K562 (cell line): ENCODE measurements around the gene UCP3. TPM values are rescaled to one million over a fixed set of nuclear protein-coding genes. Genes with fewer than 3 reads are reported as not detected.

Source experiments
- ARID4B ChIP-seq: sonication (generic); formaldehyde crosslinking; IDR thresholded peaks from 2 replicates; pipeline ENCODE4 v1.8.0; 2022; ENCODE audit warnings: mild to moderate bottlenecking, missing genetic modification reagents
- DDX20 ChIP-seq: fragments of 450-650 bp; IDR thresholded peaks from 2 replicates; pipeline ENCODE4 v1.6.1; 2016; ENCODE audit warnings: missing genetic modification characterization, low read depth, mild to moderate bottlenecking, missing compliant biosample characterization, moderate library complexity
- KDM5B ChIP-seq: fragments of 200-600 bp; sonication (generic); IDR thresholded peaks from 2 replicates; pipeline ENCODE4 v1.6.1; 2012; ENCODE audit warnings: low read depth, mild to moderate bottlenecking, moderate library complexity, low read length, control low read depth, inconsistent platforms; ENCODE audit not compliant: insufficient replicate concordance
- POLR2AphosphoS5 ChIP-seq: IDR thresholded peaks from 2 replicates; pipeline ENCODE4 v1.6.1; 2011; ENCODE audit warnings: mild to moderate bottlenecking, low read depth, low read length, moderate library complexity; ENCODE audit not compliant: control insufficient read depth, insufficient read depth
- SMARCB1 ChIP-seq: IDR thresholded peaks from 2 replicates; pipeline ENCODE4 v1.6.1; 2011; ENCODE audit warnings: improper control_type of control experiment, low read depth; ENCODE audit not compliant: insufficient read length
- SNRNP70 ChIP-seq: fragments of 200-400 bp; formaldehyde crosslinking; optimal IDR thresholded peaks from 2 replicates; pipeline ENCODE3; 2017; ENCODE audit warnings: low read depth, low read length
- SREBF1 ChIP-seq: fragments of 150-350 bp; IDR thresholded peaks from 2 replicates; pipeline ENCODE4 v1.6.1; 2014; ENCODE audit warnings: antibody characterized with exemption, low read depth, low read length, borderline replicate concordance
- THAP12 ChIP-seq: fragments of 250-450 bp; sonication (Bioruptor Pico); IDR thresholded peaks from 2 replicates; pipeline ENCODE4 v1.9.0; 2021; ENCODE audit warnings: mild to moderate bottlenecking, inconsistent platforms
- ZBTB1 ChIP-seq: sonication (generic); formaldehyde crosslinking; IDR thresholded peaks from 2 replicates; pipeline ENCODE4 v1.8.1; 2023; ENCODE audit warnings: missing genetic modification reagents, low read depth, mild to moderate bottlenecking, borderline replicate concordance
- ZBTB49 ChIP-seq: sonication (generic); formaldehyde crosslinking; IDR thresholded peaks from 2 replicates; pipeline ENCODE4 v1.8.0; 2022; ENCODE audit warnings: missing genetic modification reagents, mild to moderate bottlenecking, borderline replicate concordance
- ZBTB8A ChIP-seq: fragments of 450-650 bp; IDR thresholded peaks from 2 replicates; pipeline ENCODE4 v1.6.1; 2018; ENCODE audit warnings: mild to moderate bottlenecking, moderate library complexity; ENCODE audit not compliant: partially characterized antibody
- ZFPM2 ChIP-seq: fragments of 250-450 bp; sonication (Bioruptor Pico); IDR thresholded peaks from 2 replicates; pipeline ENCODE4 v1.5.1; 2022; ENCODE audit warnings: mild to moderate bottlenecking
- ZNF165 ChIP-seq: fragments of 250-450 bp; sonication (Bioruptor Pico); IDR thresholded peaks from 2 replicates; pipeline ENCODE4 v1.4.0; 2020; ENCODE audit warnings: borderline replicate concordance
- ZNF311 ChIP-seq: fragments of 250-450 bp; sonication (Bioruptor Pico); IDR thresholded peaks from 2 replicates; pipeline ENCODE4 v1.4.0; 2020; ENCODE audit warnings: mild to moderate bottlenecking, moderate library complexity
- ZNF431 ChIP-seq: sonication (generic); formaldehyde crosslinking; IDR thresholded peaks from 2 replicates; pipeline ENCODE4 v1.8.0; 2022; ENCODE audit warnings: mild to moderate bottlenecking, missing genetic modification reagents
- ZNF589 ChIP-seq: fragments of 200-800 bp; sonication (Bioruptor generic); IDR thresholded peaks from 2 replicates; pipeline ENCODE4 v1.6.1; 2016; ENCODE audit warnings: low read depth, missing genetic modification characterization, missing compliant biosample characterization
- polyA plus RNA-seq, 8 experiments: library from polyadenylated mRNA; depleted of rRNA in 4 of 8; stranded (reverse) in 5 of 8; unstranded in 3 of 8; fragments of >200 nt; fragmentation: Nextera tagmentation in 2 of 8; fragmentation: Illumina TruSeq in 1 of 8; extraction: Ambion mirVana in 2 of 8; extraction: Trizol in 1 of 8; gene quantifications; 2 replicates each; pipeline versions ENCODE4 v1.2.1 to v1.2.3, GENCODE V29; 2011 to 2014; ENCODE audit warnings: inconsistent platforms in 1 of 8, missing spikeins in 1 of 8
- total RNA-seq, 7 experiments: library from RNA; depleted of rRNA in 6 of 7; stranded (reverse); fragments of >200 nt in 6 of 7; fragmentation: Illumina TruSeq in 2 of 7; extraction: Trizol in 2 of 7; gene quantifications; 2 replicates each; pipeline versions ENCODE4 v1.2.1 to v1.2.3, GENCODE V29; 2011 to 2021; ENCODE audit warnings: low replicate concordance in 1 of 7

The UCP3 gene
- total and polyA plus RNA-seq, 9 of the 15 experiments (the other 6 are each of a cell fraction or from before 2014, with no cell fraction given) = 0.05 to 0.65 (median 0.25) TPM; not detected in 2

GRCh38 chr11:73969991-73970800 lies 38.7 kb downstream of the UCP3 start (continued):
- no peak for TF ChIP-seq ZBTB49 (CRISPR knock-in tag)
- no peak for TF ChIP-seq ZNF589 (CRISPR knock-in tag)
- peak; percentile 22 for TF ChIP-seq KDM5B
- TF ChIP-seq POLR2AphosphoS5 = no peak
- TF ChIP-seq ZFPM2 (CRISPR knock-in tag) = no peak
- no peak for TF ChIP-seq SMARCB1
- no peak for TF ChIP-seq ZNF165
- no peak for TF ChIP-seq THAP12 (CRISPR knock-in tag)
- no peak for TF ChIP-seq ZNF311
- TF ChIP-seq ARID4B = no peak
- TF ChIP-seq ZBTB1 (CRISPR knock-in tag) = no peak
- no peak for TF ChIP-seq ZNF431 (CRISPR knock-in tag)
- TF ChIP-seq DDX20 (tag) = no peak
- TF ChIP-seq ZBTB8A = no peak
- TF ChIP-seq SREBF1 = no peak
- TF ChIP-seq SNRNP70 = no peak
- TF ChIP-seq, all 486 proteins: peak for 8
